Uterus (tissue), 4 donors: ENCODE data around the gene PPEF2. TPM values are rescaled to one million over a fixed set of nuclear protein-coding genes. Genes with fewer than 3 reads are reported as not detected.

ENCODE experiments used
- DNase-seq, 2 donors: peaks; one replicate each; pipeline ENCODE4 v3.0.0-alpha.2; 2019 to 2020
- H3K27ac ChIP-seq, 2 donors: fragments of 200-600 bp; sonication (generic); 1 replicate in 1 of 2; 2 replicates in 1 of 2; pipeline ENCODE4 v1.5.1; 2016 to 2018
- H3K27me3 ChIP-seq, 2 donors: fragments of 200-600 bp; sonication (generic); one replicate each; pipeline ENCODE4 v1.5.1; 2018 to 2019; ENCODE audit warnings: control low read depth in 1 of 2
- H3K36me3 ChIP-seq, 2 donors: fragments of 200-600 bp; sonication (generic); one replicate each; pipeline ENCODE4 v1.5.1; 2019; ENCODE audit warnings: control low read depth in 1 of 2
- H3K4me1 ChIP-seq, 2 donors: fragments of 200-600 bp; sonication (generic); one replicate each; pipeline ENCODE4 v1.5.1; 2018 to 2019; ENCODE audit warnings: control low read depth in 1 of 2
- H3K4me3 ChIP-seq, 2 donors: fragments of 200-600 bp; sonication (generic); 1 replicate in 1 of 2; 2 replicates in 1 of 2; pipeline ENCODE4 v1.5.1; 2018 to 2019; ENCODE audit warnings: mild to moderate bottlenecking in 1 of 2
- H3K9me3 ChIP-seq, 2 donors: fragments of 200-600 bp; sonication (generic); one replicate each; pipeline ENCODE4 v1.5.1; 2019; ENCODE audit warnings: control low read depth in 1 of 2
- POLR2A ChIP-seq, 2 donors: fragments of 450-650 bp; IDR thresholded peaks; one replicate each; pipeline ENCODE4 v1.6.1; 2016; ENCODE audit warnings: antibody characterized with exemption in 2 of 2, mild to moderate bottlenecking in 1 of 2, moderate library complexity in 1 of 2
- intact Hi-C: fragments of 100-400 bp; cut with DNase I; formaldehyde crosslinking; loops from one replicate; pipeline ENCODE4 v1.15.1; 2023; ENCODE audit warnings: low total_unique reads
- total RNA-seq, 4 donors: library from RNA; depleted of rRNA in 3 of 4; stranded (reverse); fragments of >200 nt in 3 of 4; gene quantifications; one replicate each; pipeline versions ENCODE4 v1.1.0 to v1.2.4, GENCODE V29; 2014 to 2023
- TF ChIP-seq, protein P1 (sequence below), 4 experiments: fragments of 200-600 bp in 2 of 4; fragments of 450-650 bp in 2 of 4; sonication (generic) in 2 of 4; IDR thresholded peaks; one replicate each; pipeline ENCODE4 v1.5.1; 2016 to 2019; ENCODE audit warnings: antibody characterized with exemption in 4 of 4, mild to moderate bottlenecking in 2 of 4, moderate library complexity in 1 of 4
- donor health status: DM: yes; HTN: yes; CAD: no.

Gene PPEF2
- total RNA-seq, 4 donors from 2014 or later, result 0.09 TPM; not detected in 3

GRCh38 chr4:75881476-75881875 is 20.8 kb downstream of the PPEF2 start:
- Histone ChIP-seq H3K27me3 (no peaks in the 10 kb centered on the region), H3K36me3 (no peaks in the 10 kb centered on the region), H3K4me1 (no peaks in the 10 kb centered on the region), H3K9me3 (no peaks in the 10 kb centered on the region), H3K27ac (no peak overlapping the region), H3K4me3 (no peak overlapping the region)
- no peak for DNase-seq
- intact Hi-C loops, result no loop called here
- TF ChIP-seq POLR2A (IDR thresholded peaks at IDR 0.05), result no peak
- TF ChIP-seq, protein P1, sequence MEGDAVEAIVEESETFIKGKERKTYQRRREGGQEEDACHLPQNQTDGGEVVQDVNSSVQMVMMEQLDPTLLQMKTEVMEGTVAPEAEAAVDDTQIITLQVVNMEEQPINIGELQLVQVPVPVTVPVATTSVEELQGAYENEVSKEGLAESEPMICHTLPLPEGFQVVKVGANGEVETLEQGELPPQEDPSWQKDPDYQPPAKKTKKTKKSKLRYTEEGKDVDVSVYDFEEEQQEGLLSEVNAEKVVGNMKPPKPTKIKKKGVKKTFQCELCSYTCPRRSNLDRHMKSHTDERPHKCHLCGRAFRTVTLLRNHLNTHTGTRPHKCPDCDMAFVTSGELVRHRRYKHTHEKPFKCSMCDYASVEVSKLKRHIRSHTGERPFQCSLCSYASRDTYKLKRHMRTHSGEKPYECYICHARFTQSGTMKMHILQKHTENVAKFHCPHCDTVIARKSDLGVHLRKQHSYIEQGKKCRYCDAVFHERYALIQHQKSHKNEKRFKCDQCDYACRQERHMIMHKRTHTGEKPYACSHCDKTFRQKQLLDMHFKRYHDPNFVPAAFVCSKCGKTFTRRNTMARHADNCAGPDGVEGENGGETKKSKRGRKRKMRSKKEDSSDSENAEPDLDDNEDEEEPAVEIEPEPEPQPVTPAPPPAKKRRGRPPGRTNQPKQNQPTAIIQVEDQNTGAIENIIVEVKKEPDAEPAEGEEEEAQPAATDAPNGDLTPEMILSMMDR (IDR thresholded peaks at IDR 0.05), result no peak

GRCh38 chr4:75880278-75880677 is 22.0 kb downstream of the PPEF2 start:
- intact Hi-C loops, result no loop called here
- Histone ChIP-seq H3K27ac (no peak overlapping the region), H3K27me3 (no peaks in the 10 kb centered on the region), H3K36me3 (no peaks in the 10 kb centered on the region), H3K9me3 (no peaks in the 10 kb centered on the region), H3K4me1 (no peaks in the 10 kb centered on the region), H3K4me3 (no peak overlapping the region)
- DNase-seq, result no peak
- no peak for TF ChIP-seq POLR2A (IDR thresholded peaks at IDR 0.05)
- TF ChIP-seq, protein P1 (IDR thresholded peaks at IDR 0.05), result no peak

DNA sequence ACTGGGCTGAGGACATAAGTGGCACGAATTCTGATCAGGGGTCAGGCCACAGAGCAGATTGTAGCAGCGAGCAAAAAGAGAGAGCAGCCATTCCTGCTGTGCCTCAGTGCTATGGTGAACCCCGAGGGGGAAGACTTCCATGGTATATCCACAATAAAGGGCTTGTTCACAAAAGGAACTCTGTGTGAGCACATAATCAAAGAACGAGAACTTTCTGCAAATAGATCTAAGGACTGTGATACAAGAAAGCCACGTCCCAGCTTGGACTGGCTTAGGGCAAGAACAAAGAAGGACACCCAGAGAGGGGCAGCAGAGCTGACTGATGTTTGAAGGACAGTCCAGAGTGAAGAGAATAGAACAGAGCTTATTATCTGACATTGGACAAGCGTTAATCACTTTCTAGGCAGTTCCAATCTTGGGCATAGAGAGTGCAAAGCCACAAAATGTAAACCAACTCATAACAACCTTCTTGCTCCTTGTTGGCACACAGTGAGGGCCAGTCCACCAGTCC is 24.0 kb downstream of the PPEF2 start:
- Histone ChIP-seq H3K4me3 (no peak overlapping the region), H3K9me3 (no peaks in the 10 kb centered on the region), H3K36me3 (no peaks in the 10 kb centered on the region), H3K4me1 (no peaks in the 10 kb centered on the region), H3K27ac (no peak overlapping the region), H3K27me3 (no peaks in the 10 kb centered on the region)
- intact Hi-C loops, result no loop called here
- TF ChIP-seq POLR2A (IDR thresholded peaks at IDR 0.05), result no peak
- TF ChIP-seq, protein P1 (IDR thresholded peaks at IDR 0.05), result no peak
- DNase-seq, result no peak

DNA sequence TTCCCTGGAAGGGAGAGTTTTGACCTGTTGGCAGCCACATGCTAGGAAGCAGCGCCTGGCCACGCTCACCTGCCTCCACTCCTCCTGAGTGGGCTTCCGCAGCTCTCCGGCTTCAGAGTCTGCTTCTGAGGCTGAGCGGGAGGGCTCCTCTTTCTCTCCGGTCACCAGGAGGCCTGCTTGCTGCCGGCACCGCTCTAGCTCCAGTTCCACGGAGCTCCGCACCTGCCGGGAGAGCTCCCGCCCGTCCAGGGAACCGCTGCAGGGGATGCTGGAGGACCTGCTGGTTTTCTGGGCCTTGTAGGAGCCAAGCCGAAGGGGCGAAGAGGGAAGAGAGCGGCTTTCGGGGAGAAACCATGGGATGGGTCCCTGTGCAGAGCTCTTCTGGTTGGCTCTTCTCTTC is 26.0 kb downstream of the PPEF2 start:
- H3K27ac ChIP-seq, result no peak overlapping the region
- no peak for DNase-seq
- H3K4me3 ChIP-seq, result no peak overlapping the region
- H3K4me1 ChIP-seq, result no peaks in the 10 kb centered on the region
- H3K27me3 ChIP-seq, result no peaks in the 10 kb centered on the region
- TF ChIP-seq, protein P1 (IDR thresholded peaks at IDR 0.05), result no peak
- TF ChIP-seq POLR2A (IDR thresholded peaks at IDR 0.05), result no peak
- intact Hi-C loops, result no loop called here
- H3K36me3 ChIP-seq, result no peaks in the 10 kb centered on the region
- no peaks in the 10 kb centered on the region for H3K9me3 ChIP-seq

DNA sequence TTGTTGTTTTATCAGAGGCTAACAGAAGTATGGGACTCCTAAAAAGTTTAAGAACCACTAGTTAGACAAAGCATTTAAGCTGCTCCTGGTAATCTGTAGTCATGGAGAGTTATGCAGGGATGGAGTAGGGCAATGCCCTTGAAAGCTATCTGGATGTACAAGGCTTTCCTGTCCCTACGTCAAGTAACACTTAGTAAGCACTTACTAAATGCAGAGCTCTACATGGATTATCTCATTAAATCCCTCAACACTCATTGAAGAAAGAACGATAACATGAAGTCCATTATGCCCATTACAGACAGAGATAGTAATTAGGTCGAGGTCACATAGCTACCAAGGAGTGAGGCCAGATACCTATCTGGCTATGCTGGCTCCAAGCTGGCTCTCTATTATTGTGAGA is 33.2 kb downstream of the PPEF2 start:
- intact Hi-C loops, result no loop called here
- no peaks in the 10 kb centered on the region for H3K9me3 ChIP-seq
- H3K27me3 ChIP-seq, result no peaks in the 10 kb centered on the region
- H3K36me3 ChIP-seq, result no peaks in the 10 kb centered on the region
- no peaks in the 10 kb centered on the region for H3K4me1 ChIP-seq
- no peak for TF ChIP-seq POLR2A (IDR thresholded peaks at IDR 0.05)
- TF ChIP-seq, protein P1 (IDR thresholded peaks at IDR 0.05), result no peak
- DNase-seq, result no peak
- H3K4me3 ChIP-seq, result no peak overlapping the region
- no peak overlapping the region for H3K27ac ChIP-seq
